Activated T-cell treated with anti-CD3 and anti-CD28 coated beads, Interleukin-2, amount 50 U/mL, for 72 hours (primary cell): Measurements from ENCODE around the gene HSP90B1. TPM values are rescaled to one million over a fixed set of nuclear protein-coding genes. Genes with fewer than 3 reads are reported as not detected.
A peak's percentile ranks its signal among the peaks of the same experiment; 100 is the strongest.

Experiments
- ATAC-seq, 2 donors: fragments of 150-1000 bp; cut with Tn5 transposase; replicated peaks in 1 of 2; 2 replicates each; pipeline ENCODE4 v1.10.0; 2021; ENCODE audit warnings: moderate library complexity in 2 of 2, mild to moderate bottlenecking in 1 of 2
- DNase-seq, 2 donors: peaks; one replicate each; pipeline ENCODE4 v3.0.0; 2021 to 2022; ENCODE audit warnings: mixed read lengths in 1 of 2
- H3K27ac Mint-ChIP-seq: one replicate; pipeline ENCODE4 v1.8.0; 2022; ENCODE audit warnings: mild to moderate bottlenecking, moderate library complexity, mixed read lengths
- H3K27me3 Mint-ChIP-seq: one replicate; pipeline ENCODE4 v1.8.0; 2022; ENCODE audit warnings: low read depth, mixed read lengths
- H3K36me3 Mint-ChIP-seq, 2 donors: one replicate each; pipeline ENCODE4 v1.8.0; 2022; ENCODE audit warnings: mixed read lengths in 2 of 2, mild to moderate bottlenecking in 1 of 2; ENCODE audit not compliant: insufficient read depth in 2 of 2
- H3K4me1 Mint-ChIP-seq: one replicate; pipeline ENCODE4 v1.8.0; 2022; ENCODE audit warnings: low read depth, mixed read lengths
- H3K4me3 Mint-ChIP-seq, 2 donors: one replicate each; pipeline ENCODE4 v1.8.0; 2022; ENCODE audit warnings: mild to moderate bottlenecking in 2 of 2, mixed read lengths in 2 of 2, moderate library complexity in 2 of 2
- H3K9me3 Mint-ChIP-seq, 2 donors: one replicate each; pipeline ENCODE4 v1.8.0; 2022; ENCODE audit warnings: mixed read lengths in 2 of 2
- total RNA-seq, 2 donors: library from RNA; stranded (reverse); gene quantifications; one replicate each; pipeline ENCODE4 v1.2.3, GENCODE V29; 2022

The HSP90B1 gene
- total RNA-seq, result 100 to 1,000 TPM; 416 to 532 TPM

DNA sequence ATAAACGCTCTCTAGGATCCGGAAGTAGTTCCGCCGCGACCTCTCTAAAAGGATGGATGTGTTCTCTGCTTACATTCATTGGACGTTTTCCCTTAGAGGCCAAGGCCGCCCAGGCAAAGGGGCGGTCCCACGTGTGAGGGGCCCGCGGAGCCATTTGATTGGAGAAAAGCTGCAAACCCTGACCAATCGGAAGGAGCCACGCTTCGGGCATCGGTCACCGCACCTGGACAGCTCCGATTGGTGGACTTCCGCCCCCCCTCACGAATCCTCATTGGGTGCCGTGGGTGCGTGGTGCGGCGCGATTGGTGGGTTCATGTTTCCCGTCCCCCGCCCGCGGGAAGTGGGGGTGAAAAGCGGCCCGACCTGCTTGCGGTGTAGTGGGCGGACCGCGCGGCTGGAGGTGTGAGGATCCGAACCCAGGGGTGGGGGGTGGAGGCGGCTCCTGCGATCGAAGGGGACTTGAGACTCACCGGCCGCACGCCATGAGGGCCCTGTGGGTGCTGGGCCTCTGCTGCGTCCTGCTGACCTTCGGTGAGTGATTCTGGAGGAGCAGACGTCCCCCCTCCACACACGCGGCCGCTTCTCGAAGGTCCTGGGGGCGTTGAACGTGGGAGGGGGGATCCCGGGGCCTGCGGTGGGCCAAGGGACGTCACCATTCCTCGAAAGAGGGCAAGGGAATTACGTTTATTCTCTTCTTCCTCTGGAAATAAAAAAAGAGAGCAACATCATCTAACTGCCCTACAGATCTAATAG is at the start of gene HSP90B1:
TSS of gene HSP90B1 (plus strand) at position 377 of the 753 bp plus-strand sequence. CDS start at position 483, 106 bp downstream.
- H3K36me3 Mint-ChIP-seq, result peaks cover 20 to 40% of the 10 kb centered on the region in 2 donors
- H3K4me3 Mint-ChIP-seq, result peak within 1 kb of the TSS; percentile 84 to 93
- H3K4me1 Mint-ChIP-seq, result peaks cover 69% of the 10 kb centered on the region
- peak within 1 kb of the TSS; percentile 98 for H3K27ac Mint-ChIP-seq
- H3K27me3 Mint-ChIP-seq, result no peaks in the 10 kb centered on the region
- H3K9me3 Mint-ChIP-seq, result peaks cover 0 to 3% of the 10 kb centered on the region in 2 donors
- peak; percentile 99 to 100 for DNase-seq
- peak; percentile 70 to 72 for ATAC-seq

DNA sequence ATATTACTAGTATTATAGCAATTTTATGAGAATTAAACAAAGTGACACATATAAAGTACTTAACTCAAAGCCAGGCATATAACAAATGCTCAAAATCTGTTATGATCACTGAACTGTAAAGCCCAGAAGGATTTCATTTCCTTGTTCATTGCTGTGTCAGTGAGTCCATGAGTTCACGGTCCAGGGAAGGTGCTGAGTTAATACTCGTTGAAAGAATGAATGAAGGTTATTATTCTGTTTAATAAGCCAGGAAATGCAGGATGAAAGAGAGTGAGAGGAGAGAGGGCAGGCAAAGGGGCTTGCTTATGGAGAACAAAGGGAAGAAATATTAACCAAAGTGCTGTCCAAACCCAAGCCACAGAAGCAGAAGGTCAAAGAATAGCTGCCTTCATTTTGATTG is 48.9 kb upstream of the HSP90B1 start:
- Mint-ChIP-seq H3K4me1 (peaks cover 58% of the 10 kb centered on the region), H3K4me3 (no peak overlapping the region), H3K36me3 (no peaks in the 10 kb centered on the region), H3K9me3 (no peaks in the 10 kb centered on the region), H3K27ac (peak overlapping the region; percentile 7), H3K27me3 (peaks cover 10% of the 10 kb centered on the region)
- ATAC-seq (no peak), DNase-seq (no peak)

DNA sequence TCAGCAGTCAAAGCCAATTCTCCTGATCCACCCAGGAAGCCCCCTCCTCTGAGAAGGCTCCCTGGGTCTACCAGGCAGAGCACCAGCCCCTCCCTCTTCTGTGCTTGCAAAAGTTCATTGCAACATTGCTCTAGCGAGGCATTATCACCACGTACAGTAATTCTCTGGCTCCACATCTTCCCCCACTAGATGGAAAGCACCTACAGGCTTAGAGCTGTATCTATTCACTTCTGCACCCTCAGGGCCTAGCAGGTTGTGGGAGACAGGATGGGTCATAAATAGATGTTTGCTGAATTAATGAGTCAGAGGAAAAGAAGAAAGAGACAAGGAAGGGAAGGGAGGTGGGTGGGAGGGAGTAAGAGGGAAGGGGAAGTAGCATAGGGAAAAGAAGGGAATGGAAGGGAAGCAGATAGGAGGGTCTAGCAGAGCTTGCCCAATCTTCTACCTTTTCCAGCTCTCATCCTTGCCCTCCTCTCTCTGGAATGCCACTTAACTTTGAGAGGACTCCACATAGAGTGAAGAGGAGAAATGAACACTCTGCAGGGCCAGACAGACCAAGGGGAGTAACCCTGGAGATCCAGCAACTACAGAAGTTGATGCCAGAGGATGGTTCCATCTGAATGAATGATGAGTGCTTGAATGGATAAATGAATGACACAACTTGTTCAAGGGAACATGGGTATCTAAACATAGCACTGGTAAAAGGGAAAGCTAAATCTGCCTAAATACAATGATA is 47.2 kb upstream of the HSP90B1 start:
- Mint-ChIP-seq H3K9me3 (no peaks in the 10 kb centered on the region), H3K36me3 (no peaks in the 10 kb centered on the region), H3K27me3 (peaks cover 10% of the 10 kb centered on the region), H3K27ac (no peak overlapping the region), H3K4me1 (peaks cover 67% of the 10 kb centered on the region), H3K4me3 (no peak overlapping the region)
- ATAC-seq, result peak; percentile 29 to 52
- no peak for DNase-seq

DNA sequence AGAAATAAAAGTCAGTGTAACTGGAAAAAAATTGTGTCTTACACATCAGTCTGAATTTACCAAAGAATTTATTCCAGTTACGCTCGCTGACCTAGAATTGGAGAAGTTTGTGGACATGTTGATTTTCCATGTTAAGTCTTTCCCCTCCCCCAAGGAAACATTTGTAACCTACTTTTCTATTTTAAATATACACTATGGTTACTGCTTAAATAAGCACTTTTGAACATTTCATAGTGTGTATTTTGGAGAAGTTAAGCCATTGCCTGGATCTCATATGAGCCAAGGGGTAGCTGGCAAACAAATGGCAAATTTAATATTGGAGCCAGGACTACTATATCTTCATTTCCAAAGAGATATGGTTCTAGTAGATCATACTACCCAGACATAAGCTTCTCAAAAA is 46.3 kb upstream of the HSP90B1 start:
- Mint-ChIP-seq H3K36me3 (no peaks in the 10 kb centered on the region), H3K27me3 (peaks cover 9% of the 10 kb centered on the region), H3K9me3 (no peaks in the 10 kb centered on the region), H3K4me3 (no peak overlapping the region), H3K4me1 (peaks cover 63% of the 10 kb centered on the region), H3K27ac (no peak overlapping the region)
- ATAC-seq, result no peak
- DNase-seq, result no peak

DNA sequence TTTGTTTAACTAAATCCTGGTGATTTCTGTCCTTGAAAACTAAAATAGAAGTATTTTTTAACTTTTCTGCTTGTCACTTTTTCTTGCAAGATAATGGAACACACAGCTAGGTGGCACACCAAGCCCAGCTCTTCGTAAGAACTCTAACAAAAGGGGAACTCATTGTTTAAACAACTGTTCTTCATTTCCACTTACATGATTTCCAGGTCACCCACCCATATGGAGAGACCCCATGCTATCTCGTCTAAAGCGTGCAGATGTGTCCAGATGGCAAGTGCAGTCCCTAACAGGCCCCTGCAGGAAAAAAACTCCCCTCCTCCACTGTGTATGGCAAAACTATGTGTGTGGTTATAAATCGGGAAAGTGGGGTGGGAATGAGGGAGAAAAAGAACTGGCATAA is 45.9 kb upstream of the HSP90B1 start:
- H3K4me3 Mint-ChIP-seq, result peak overlapping the region in 1 of 2 donors; percentile 24
- no peaks in the 10 kb centered on the region for H3K9me3 Mint-ChIP-seq
- peaks cover 5% of the 10 kb centered on the region for H3K27me3 Mint-ChIP-seq
- no peak overlapping the region for H3K27ac Mint-ChIP-seq
- DNase-seq (peak in 1 of 2 donors; percentile 40), ATAC-seq (no peak)
- H3K4me1 Mint-ChIP-seq, result peaks cover 59% of the 10 kb centered on the region
- H3K36me3 Mint-ChIP-seq, result no peaks in the 10 kb centered on the region

DNA sequence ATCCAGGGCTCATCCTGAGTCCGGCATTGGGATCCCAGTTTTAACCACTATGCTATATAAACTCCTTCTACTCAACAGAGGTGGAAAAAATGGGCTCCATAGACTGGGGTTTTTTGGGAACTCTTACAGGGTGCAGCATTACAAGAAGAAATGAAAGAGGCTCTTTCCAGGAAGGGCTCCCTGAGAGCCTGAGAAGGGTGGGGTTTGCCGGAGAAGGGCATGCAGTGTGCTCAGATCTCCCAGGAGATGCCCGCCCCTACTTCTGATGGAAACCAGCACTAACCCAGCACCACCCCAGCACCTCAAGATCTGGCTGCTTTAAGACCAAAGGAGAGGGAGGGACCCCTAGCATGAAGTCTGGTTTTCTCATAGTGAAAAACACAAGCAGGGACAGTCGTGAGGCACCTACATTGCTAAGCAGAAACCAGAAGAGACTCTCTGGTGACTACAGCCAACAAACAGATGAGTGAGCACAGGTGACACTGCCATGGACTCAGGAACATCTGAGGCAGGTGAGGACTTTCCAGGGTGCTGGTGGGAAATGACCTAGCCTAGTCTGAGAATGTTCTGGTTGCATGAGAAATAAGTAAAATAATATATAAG is 43.9 kb upstream of the HSP90B1 start:
- no peak for DNase-seq
- no peaks in the 10 kb centered on the region for H3K36me3 Mint-ChIP-seq
- H3K4me1 Mint-ChIP-seq, result peaks cover 42% of the 10 kb centered on the region
- ATAC-seq, result peak; percentile 42 to 65
- no peaks in the 10 kb centered on the region for H3K9me3 Mint-ChIP-seq
- H3K4me3 Mint-ChIP-seq, result peak overlapping the region in 1 of 2 donors; percentile 10
- no peaks in the 10 kb centered on the region for H3K27me3 Mint-ChIP-seq
- no peak overlapping the region for H3K27ac Mint-ChIP-seq

DNA sequence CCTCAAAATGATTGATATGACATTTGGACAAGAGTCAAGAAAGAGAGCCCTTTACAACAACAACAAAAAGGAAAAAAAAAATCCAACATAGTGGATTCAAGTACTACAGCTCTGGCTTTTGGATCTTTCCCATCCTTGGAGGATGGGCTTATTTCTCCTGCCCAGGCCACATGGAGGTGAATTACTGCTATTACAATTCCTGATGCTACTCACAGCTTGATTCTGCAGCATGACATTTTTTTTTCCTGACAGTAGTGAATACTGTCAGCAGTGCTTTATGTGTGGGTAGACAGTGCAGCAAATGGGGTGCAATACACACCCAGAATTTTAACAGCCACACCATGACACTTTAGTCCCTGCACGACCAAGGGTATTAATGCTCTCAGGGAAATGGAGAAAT is 42.5 kb upstream of the HSP90B1 start:
- H3K4me1 Mint-ChIP-seq, result peaks cover 35% of the 10 kb centered on the region
- ATAC-seq (no peak), DNase-seq (no peak)
- H3K36me3 Mint-ChIP-seq, result no peaks in the 10 kb centered on the region
- peak overlapping the region; percentile 52 for H3K27ac Mint-ChIP-seq
- no peaks in the 10 kb centered on the region for H3K9me3 Mint-ChIP-seq
- H3K4me3 Mint-ChIP-seq, result no peak overlapping the region
- H3K27me3 Mint-ChIP-seq, result no peaks in the 10 kb centered on the region

DNA sequence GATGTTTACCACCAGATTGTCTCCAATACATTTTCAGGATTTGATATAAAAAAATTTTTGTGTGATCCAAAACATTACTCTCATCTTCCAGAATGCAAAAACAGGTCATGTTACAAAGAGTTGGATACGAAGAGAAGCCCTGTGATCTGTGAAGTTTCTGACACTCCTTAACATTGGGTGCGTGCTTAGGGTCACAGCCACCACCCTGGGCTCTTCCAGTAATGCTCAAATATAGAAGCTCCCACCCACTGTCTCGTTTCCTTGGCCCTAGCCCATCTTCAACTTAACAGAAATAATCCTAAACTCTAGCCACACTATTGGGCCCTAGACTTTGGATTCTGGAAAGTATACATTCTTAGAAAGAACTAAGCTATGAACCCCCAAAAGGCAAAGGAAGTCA is 32.9 kb upstream of the HSP90B1 start:
- Mint-ChIP-seq H3K9me3 (no peaks in the 10 kb centered on the region), H3K4me3 (no peak overlapping the region), H3K4me1 (peaks cover 34% of the 10 kb centered on the region), H3K36me3 (no peaks in the 10 kb centered on the region), H3K27ac (no peak overlapping the region), H3K27me3 (no peaks in the 10 kb centered on the region)
- no peak for DNase-seq
- ATAC-seq, result no peak

DNA sequence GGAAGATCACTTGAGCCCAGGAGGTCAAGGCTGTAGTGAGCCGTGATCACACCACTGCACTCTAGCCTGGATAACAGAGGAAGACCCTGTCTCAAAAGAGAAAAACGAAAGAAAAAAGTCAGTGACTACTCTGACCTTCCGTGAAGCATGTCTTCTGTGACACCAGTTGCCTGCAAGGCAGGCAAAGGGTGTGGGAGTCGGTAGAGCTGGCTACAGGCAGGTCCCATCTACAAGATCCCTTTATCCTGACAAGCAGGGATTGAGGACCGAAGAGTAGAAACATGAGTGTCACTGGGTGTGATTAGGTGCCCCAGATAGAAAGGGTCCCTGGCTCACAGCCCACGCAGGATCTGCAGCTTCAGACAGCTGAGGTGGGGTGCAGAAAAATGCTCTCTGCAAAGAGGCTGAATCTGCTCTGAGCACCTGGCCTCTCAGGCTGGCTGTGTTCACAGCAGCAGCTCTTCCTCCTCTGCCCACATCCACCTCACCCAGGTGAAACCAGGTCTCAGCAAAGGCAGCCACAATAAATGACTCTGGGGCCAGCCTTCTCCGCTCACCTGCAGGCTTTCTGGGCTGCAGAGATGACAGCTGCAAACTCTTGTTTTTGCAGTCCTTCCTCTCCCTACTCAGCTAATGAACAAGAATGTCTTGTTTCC is 28.6 kb upstream of the HSP90B1 start:
- no peak for DNase-seq
- Mint-ChIP-seq H3K4me1 (peaks cover 70% of the 10 kb centered on the region), H3K27me3 (no peaks in the 10 kb centered on the region), H3K36me3 (peaks cover 0 to 2% of the 10 kb centered on the region in 2 donors), H3K27ac (peak overlapping the region; percentile 80), H3K4me3 (peak overlapping the region; percentile 77 to 86), H3K9me3 (peaks cover 1 to 2% of the 10 kb centered on the region in 2 donors)
- ATAC-seq, result peak; percentile 44 to 58

DNA sequence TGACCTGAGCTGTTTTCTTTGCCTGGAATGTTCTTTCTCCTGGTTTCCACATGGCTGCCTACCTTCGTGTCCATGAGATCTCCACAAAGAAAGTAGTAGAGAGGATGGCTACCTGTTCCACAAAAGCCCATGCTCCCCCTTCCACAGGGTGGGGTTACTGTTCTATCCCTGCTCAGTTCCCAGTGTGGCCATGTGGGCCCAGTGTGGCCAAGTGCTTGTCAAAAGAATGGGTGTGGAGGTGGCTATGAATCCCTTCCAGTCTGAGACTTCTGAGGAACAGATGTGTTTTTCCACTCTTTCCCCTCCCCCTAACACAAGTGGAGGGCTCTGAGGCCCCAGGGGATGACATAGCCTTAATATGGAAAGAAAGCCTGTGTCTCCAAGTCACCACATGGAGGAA is 26.2 kb upstream of the HSP90B1 start:
- Mint-ChIP-seq H3K27ac (peak overlapping the region; percentile 61), H3K4me3 (no peak overlapping the region), H3K9me3 (peaks cover 1 to 2% of the 10 kb centered on the region in 2 donors), H3K36me3 (peaks cover 0 to 2% of the 10 kb centered on the region in 2 donors), H3K4me1 (peaks cover 77% of the 10 kb centered on the region), H3K27me3 (no peaks in the 10 kb centered on the region)
- DNase-seq (no peak), ATAC-seq (no peak)

DNA sequence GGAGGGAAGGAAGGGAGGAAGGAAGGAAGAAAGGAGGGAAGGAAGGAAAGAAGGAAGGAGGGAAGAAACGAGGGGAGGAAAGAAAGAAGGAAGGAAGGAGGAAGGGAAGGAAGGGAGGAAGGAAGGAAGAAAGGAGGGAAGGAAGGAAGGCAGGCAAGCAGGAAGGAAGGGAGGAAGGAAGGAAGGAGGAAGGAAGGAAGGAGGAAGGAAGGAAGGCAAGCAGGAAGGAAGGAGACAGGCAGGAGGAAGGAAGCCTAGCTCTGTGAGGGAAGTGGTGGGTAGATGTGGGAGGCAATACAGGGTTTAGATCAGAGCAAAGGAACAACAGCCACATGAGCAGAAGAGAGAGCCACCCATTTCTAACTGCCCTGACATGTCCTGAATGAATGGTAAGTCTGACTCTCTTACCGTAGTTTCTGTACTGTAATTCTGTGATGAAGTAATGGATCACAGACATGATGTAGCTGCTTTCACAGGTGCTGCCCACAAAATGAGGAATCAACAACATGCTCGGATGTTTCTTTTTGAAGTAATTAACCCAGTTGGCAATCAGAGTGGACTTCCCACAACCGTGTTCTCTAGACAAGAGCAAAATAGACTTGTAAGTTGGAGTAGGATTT is 24.4 kb upstream of the HSP90B1 start:
- H3K9me3 Mint-ChIP-seq, result peaks cover 1 to 2% of the 10 kb centered on the region in 2 donors
- H3K27ac Mint-ChIP-seq, result peak overlapping the region; percentile 95
- H3K27me3 Mint-ChIP-seq, result no peaks in the 10 kb centered on the region
- peaks cover 0 to 2% of the 10 kb centered on the region in 2 donors for H3K36me3 Mint-ChIP-seq
- peak; percentile 57 to 67 for ATAC-seq
- no peak for DNase-seq
- H3K4me1 Mint-ChIP-seq, result peaks cover 67% of the 10 kb centered on the region
- peak overlapping the region; percentile 36 to 68 for H3K4me3 Mint-ChIP-seq

DNA sequence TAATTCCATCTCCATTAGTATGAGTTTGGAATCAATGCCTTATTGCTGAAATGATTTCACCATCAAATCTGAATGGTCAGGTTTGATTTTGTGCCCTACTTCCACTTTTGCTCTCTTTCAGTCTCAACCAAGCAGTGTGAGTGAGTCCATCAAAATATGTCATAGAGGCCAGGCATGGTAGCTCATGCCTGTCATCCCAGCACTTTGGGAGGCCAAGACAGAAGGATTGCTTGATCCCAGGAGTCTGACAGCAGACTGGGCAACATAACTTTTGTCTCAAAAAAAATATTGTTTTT is 22.0 kb upstream of the HSP90B1 start:
- peak; percentile 58 for ATAC-seq
- no peak overlapping the region for H3K27ac Mint-ChIP-seq
- H3K4me3 Mint-ChIP-seq, result no peak overlapping the region
- H3K9me3 Mint-ChIP-seq, result peaks cover 1 to 2% of the 10 kb centered on the region in 2 donors
- H3K27me3 Mint-ChIP-seq, result no peaks in the 10 kb centered on the region
- no peak for DNase-seq
- peaks cover 45% of the 10 kb centered on the region for H3K4me1 Mint-ChIP-seq
- H3K36me3 Mint-ChIP-seq, result peaks cover 0 to 2% of the 10 kb centered on the region in 2 donors
